Endothelial cell of umbilical vein (primary cell): ENCODE measurements around the gene PDX1. TPM values are rescaled to one million over a fixed set of nuclear protein-coding genes. Genes with fewer than 3 reads are reported as not detected.

Source experiments
- BruUV-seq: library from RNA; stranded (reverse); fragments of 400-500 nt; replicated peaks from 2 replicates; lab custom pipeline; 2021; lab: Mats Ljungman, UMichigan
- CTCF ChIA-PET: fragments of 300-600, 350-600 bp; sonication (Branson Sonifier 250); formaldehyde crosslinking; loops from one replicate; lab custom pipeline; 2021; ENCODE audit warnings: antibody characterized with exemption, inconsistent platforms; lab: Charles Lee
- POLR2A ChIA-PET: fragments of 300-600, 350-600 bp; sonication (Branson Sonifier 250); formaldehyde crosslinking; loops from one replicate; lab custom pipeline; 2021; ENCODE audit warnings: antibody characterized with exemption, inconsistent platforms; lab: Charles Lee
- DNase-seq: peaks from one replicate; pipeline ENCODE4 v3.0.0-alpha.2; 2011; ENCODE audit warnings: low read depth, low spot score
- FAIRE-seq: peaks from 2 replicates; lab custom pipeline; 2011; peaks lifted over from hg19 to GRCh38; lab: Jason Lieb, UNC
- H2AFZ ChIP-seq: 2 replicates; pipeline ENCODE4 v1.6.0; 2012; ENCODE audit warnings: low read depth, low read length, control low read depth, inconsistent platforms
- H3K27ac ChIP-seq: 2 replicates; pipeline ENCODE4 v1.5.1; 2011; ENCODE audit warnings: low read depth, mild to moderate bottlenecking, control low read depth, low read length, moderate library complexity; ENCODE audit not compliant: insufficient read depth
- H3K27me3 ChIP-seq, 2 experiments: 2 replicates each; pipeline versions ENCODE4 v1.6.0 to v1.6.1; 2011; ENCODE audit warnings: low read length in 2 of 2, mixed read lengths in 1 of 2; ENCODE audit not compliant: control insufficient read depth in 2 of 2, insufficient read depth in 2 of 2
- H3K36me3 ChIP-seq, 2 experiments: 2 replicates in 1 of 2; 3 replicates in 1 of 2; pipeline ENCODE4 v1.5.1; 2011; ENCODE audit warnings: low read length in 2 of 2, mild to moderate bottlenecking in 1 of 2, moderate library complexity in 1 of 2; ENCODE audit not compliant: control insufficient read depth in 2 of 2, insufficient read depth in 2 of 2; ENCODE audit errors: extremely low read depth in 1 of 2
- H3K4me1 ChIP-seq: 3 replicates; pipeline ENCODE4 v1.5.1; 2011; ENCODE audit warnings: mild to moderate bottlenecking, low read length; ENCODE audit not compliant: control insufficient read depth, insufficient read depth; ENCODE audit errors: extremely low read depth
- H3K4me2 ChIP-seq: 2 replicates; pipeline ENCODE4 v1.6.1; 2011; ENCODE audit warnings: low read length, control low read depth, mixed read lengths; ENCODE audit not compliant: insufficient read depth
- H3K4me3 ChIP-seq, 3 experiments: fragments of 200-600 bp in 1 of 3; sonication (generic), shearing (Covaris generic) in 1 of 3; replicated peaks in 1 of 3; 2 replicates each; pipeline ENCODE4 v1.5.1; 2011 to 2016; ENCODE audit warnings: control low read depth in 3 of 3, low read length in 3 of 3, mild to moderate bottlenecking in 2 of 3, inconsistent platforms in 1 of 3, low read depth in 1 of 3, moderate library complexity in 1 of 3; ENCODE audit not compliant: insufficient read depth in 1 of 3
- H3K79me2 ChIP-seq: 2 replicates; pipeline ENCODE4 v1.6.0; 2012; ENCODE audit warnings: low read length, inconsistent platforms; ENCODE audit not compliant: control insufficient read depth, insufficient read depth
- H3K9ac ChIP-seq: replicated peaks from 2 replicates; pipeline ENCODE3; 2011; ENCODE audit warnings: low read length, control low read depth; ENCODE audit not compliant: insufficient read depth; ENCODE audit errors: extremely low read depth
- H3K9me1 ChIP-seq: replicated peaks from 3 replicates; pipeline ENCODE4 v1.6.0; 2011; ENCODE audit warnings: mild to moderate bottlenecking, low read length; ENCODE audit not compliant: control insufficient read depth, insufficient read depth; ENCODE audit errors: extremely low read depth
- H3K9me3 ChIP-seq: replicated peaks from 2 replicates; pipeline ENCODE4 v1.5.1; 2012; ENCODE audit warnings: low read length, inconsistent platforms; ENCODE audit not compliant: control insufficient read depth, insufficient read depth
- H4K20me1 ChIP-seq: replicated peaks from 2 replicates; pipeline ENCODE3; 2011; ENCODE audit warnings: mild to moderate bottlenecking, low read length; ENCODE audit not compliant: control insufficient read depth, insufficient read depth; ENCODE audit errors: extremely low read depth
- CTCF ChIP-seq, 2 donors: IDR thresholded peaks; 1 replicate in 1 of 2; 2 replicates in 1 of 2; pipeline ENCODE4 v1.5.1; 2011; ENCODE audit warnings: low read length in 2 of 2, mild to moderate bottlenecking in 2 of 2, moderate library complexity in 2 of 2, control low read depth in 1 of 2, inconsistent platforms in 1 of 2, low read depth in 1 of 2; ENCODE audit not compliant: insufficient read depth in 1 of 2; ENCODE audit errors: extremely low read depth in 1 of 2
- EZH2 ChIP-seq: IDR thresholded peaks from 2 replicates; pipeline ENCODE4 v1.6.1; 2012; ENCODE audit warnings: borderline replicate concordance, low read depth, mild to moderate bottlenecking, moderate library complexity, low read length, inconsistent platforms; ENCODE audit not compliant: severe bottlenecking
- FOS ChIP-seq: IDR thresholded peaks from 2 replicates; pipeline ENCODE4 v1.6.1; 2011; ENCODE audit warnings: mild to moderate bottlenecking, low read length, moderate library complexity, borderline replicate concordance; ENCODE audit not compliant: insufficient read depth
- GATA2 ChIP-seq: IDR thresholded peaks from 2 replicates; pipeline ENCODE4 v1.7.0; 2011; ENCODE audit warnings: low read depth, mild to moderate bottlenecking, moderate library complexity, mixed read lengths, low read length; ENCODE audit not compliant: insufficient read length, insufficient read depth
- JUN ChIP-seq: IDR thresholded peaks from 2 replicates; pipeline ENCODE4 v1.6.1; 2011; ENCODE audit warnings: borderline replicate concordance, low read depth; ENCODE audit not compliant: insufficient read length, insufficient read depth
- MYC ChIP-seq: IDR thresholded peaks from one replicate; pipeline ENCODE4 v1.6.1; 2011; ENCODE audit warnings: mild to moderate bottlenecking, low read depth, low read length
- POLR2A ChIP-seq: IDR thresholded peaks from 2 replicates; pipeline ENCODE4 v1.6.1; 2012; ENCODE audit warnings: low read depth, mild to moderate bottlenecking, control low read depth, low read length
- POLR2AphosphoS5 ChIP-seq: IDR thresholded peaks from 2 replicates; pipeline ENCODE4 v1.6.1; 2012; ENCODE audit warnings: low read depth, mild to moderate bottlenecking, control low read depth, low read length, moderate library complexity; ENCODE audit not compliant: insufficient read depth
- dilution Hi-C: fragments of 300-500 bp; cut with MboI; formaldehyde crosslinking; loops from one replicate; pipeline ENCODE4 v1.15.0; 2019; ENCODE audit warnings: low sequenced_read_pairs; ENCODE audit not compliant: extremely low pct_ligation_motif_present
- intact Hi-C: fragments of 100-400 bp; cut with micrococcal nuclease; formaldehyde crosslinking; loops from one replicate; pipeline ENCODE4 v1.10.0; 2022
- polyA plus RNA-seq, 4 experiments: library from polyadenylated mRNA; depleted of rRNA in 3 of 4; stranded (reverse) in 3 of 4; unstranded in 1 of 4; fragments of >200 nt; gene quantifications; 2 replicates each; pipeline versions ENCODE4 v1.2.1 to v1.2.3, GENCODE V29; 2011 to 2012; ENCODE audit warnings: missing spikeins in 1 of 4
- total RNA-seq: library from RNA; stranded (reverse); gene quantifications from 2 replicates; pipeline ENCODE4 v1.2.3, GENCODE V29; 2021
- TF ChIP-seq, protein P1 (sequence below): IDR thresholded peaks from 2 replicates; pipeline ENCODE4 v1.6.1; 2011; ENCODE audit not compliant: insufficient read depth, insufficient read length

The PDX1 gene
- total and polyA plus RNA-seq, 2 donors (not counting 3 experiments of a cell fraction or from before 2014, with no cell fraction given), result not detected

- ChIA-PET CTCF (interaction anchor here (3.7 kb wide), 1 partner anchor 11 kb away, joined by 21 read pairs; no protein-coding TSS in a partner anchor), POLR2A (no interaction called here)
- no peak overlapping the region for H3K4me2 ChIP-seq
- peaks cover 3 to 4% of the 10 kb centered on the region in 2 experiments for H3K27me3 ChIP-seq
- intact Hi-C loops, result no loop called here
- dilution Hi-C loops, result no loop called here
- H2AFZ ChIP-seq, result no peak overlapping the region
- no peak overlapping the region for H3K4me3 ChIP-seq
- H3K9me3 ChIP-seq, result no peaks in the 10 kb centered on the region
- no TSS peak for BruUV-seq
- H3K36me3 ChIP-seq, result no peaks in the 10 kb centered on the region
- no peak for FAIRE-seq
- no peaks in the 10 kb centered on the region for H3K9me1 ChIP-seq
- no peak for DNase-seq
- H3K4me1 ChIP-seq, result no peaks in the 10 kb centered on the region
- TF ChIP-seq EZH2, result no peak
- H3K27ac ChIP-seq, result no peak overlapping the region
- no peaks in the 10 kb centered on the region for H3K79me2 ChIP-seq
- peaks cover 2% of the 10 kb centered on the region for H4K20me1 ChIP-seq
- H3K9ac ChIP-seq, result no peak overlapping the region
Observed at GRCh38 chr13:27942972-27943371, 23.2 kb downstream of the PDX1 start.

DNA sequence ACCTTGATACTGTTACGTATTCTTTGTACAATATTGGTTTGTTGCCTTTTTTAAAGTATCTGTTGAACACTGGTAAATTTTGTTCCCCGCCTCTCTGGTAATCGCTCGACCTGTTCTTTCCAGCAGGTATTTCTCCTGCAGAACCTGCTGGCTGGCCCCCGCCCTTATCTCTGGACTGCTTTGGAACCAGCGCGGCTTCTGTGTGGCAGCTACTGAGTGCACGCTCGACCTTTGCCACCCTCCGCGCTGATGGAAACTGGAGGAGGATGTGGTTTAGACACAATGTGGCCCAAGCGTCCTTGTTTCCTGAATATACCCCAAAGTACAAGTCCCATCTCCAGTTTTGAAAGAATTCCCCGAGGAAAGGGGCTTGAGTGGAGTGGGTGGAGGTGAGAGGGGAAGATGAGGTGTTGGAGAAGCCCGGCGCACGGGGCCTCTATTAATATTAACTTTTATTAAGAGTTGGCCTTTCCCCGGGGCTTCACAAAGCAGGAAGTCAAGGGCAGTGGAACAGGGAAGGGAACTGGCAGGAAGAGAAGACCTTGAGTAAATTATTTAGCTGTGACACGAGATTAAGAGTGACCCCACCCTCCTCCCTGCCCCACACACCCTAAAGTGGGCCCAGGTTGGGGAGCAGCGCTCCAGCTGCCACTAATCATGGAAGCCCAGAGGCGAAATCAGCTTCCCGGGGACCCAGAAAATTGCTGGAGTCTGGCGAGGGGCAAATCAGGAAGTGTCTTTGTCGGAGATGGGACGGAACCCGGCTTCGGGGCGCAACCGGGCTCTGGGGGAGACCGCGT, 33.3 kb downstream of the PDX1 start:
- peak overlapping the region; percentile 84 for H3K4me2 ChIP-seq
- POLR2A ChIA-PET, result no interaction called here

More for the DNA sequence above, 33.3 kb downstream of the PDX1 start:
- no TSS peak for BruUV-seq
- no peak overlapping the region for H3K27ac ChIP-seq
- H3K36me3 ChIP-seq, result no peaks in the 10 kb centered on the region
- no peak for TF ChIP-seq GATA2
- TF ChIP-seq, protein P1, sequence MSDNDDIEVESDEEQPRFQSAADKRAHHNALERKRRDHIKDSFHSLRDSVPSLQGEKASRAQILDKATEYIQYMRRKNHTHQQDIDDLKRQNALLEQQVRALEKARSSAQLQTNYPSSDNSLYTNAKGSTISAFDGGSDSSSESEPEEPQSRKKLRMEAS, result no peak
- no peak for TF ChIP-seq POLR2AphosphoS5
- no peak for TF ChIP-seq EZH2
- TF ChIP-seq JUN, result no peak
- TF ChIP-seq FOS, result no peak
- TF ChIP-seq CTCF (IDR thresholded peaks at IDR 0.05; ENCODE audit: extremely low read depth in 1 of 2, insufficient read depth in 1 of 2, low read depth in 1 of 2, low read length in 2 of 2), result no peak
- TF ChIP-seq MYC, result no peak
- no peak for TF ChIP-seq POLR2A
- peak overlapping the region; percentile 78 for H2AFZ ChIP-seq
- peaks cover 32 to 59% of the 10 kb centered on the region in 2 experiments for H3K27me3 ChIP-seq
- dilution Hi-C loops, result no loop called here
- DNase-seq, result no peak
- intact Hi-C loops, result loop anchor here (1.0 to 10.0 kb wide), 5 partner anchors 84 to 588 kb away; no protein-coding TSS in a partner anchor
- CTCF ChIA-PET, result interaction anchor here (0.6 to 5.2 kb wide), 50 partner anchors 7 to 1006 kb away, joined by 3 to 135 read pairs (median 6); partner anchors contain the start of genes PDX1 and POLR1D
- peak overlapping the region; percentile 9 for H3K9ac ChIP-seq
- no peaks in the 10 kb centered on the region for H4K20me1 ChIP-seq
- no peaks in the 10 kb centered on the region for H3K9me1 ChIP-seq
- no peak overlapping the region for H3K4me3 ChIP-seq
- no peaks in the 10 kb centered on the region for H3K79me2 ChIP-seq
- H3K9me3 ChIP-seq, result no peaks in the 10 kb centered on the region
- FAIRE-seq, result no peak
- H3K4me1 ChIP-seq, result peaks cover 15% of the 10 kb centered on the region
